Cardiac septum (tissue), 1 donor: Measurements from ENCODE around the gene OR6X1. TPM values are rescaled to one million over a fixed set of nuclear protein-coding genes. Genes with fewer than 3 reads are reported as not detected.

ENCODE experiments used
- DNase-seq: peaks from one replicate; pipeline ENCODE4 v3.0.0-alpha.2; 2020; ENCODE audit warnings: low spot score
- intact Hi-C: fragments of 100-400 bp; cut with DNase I; formaldehyde crosslinking; loops from one replicate; pipeline ENCODE4 v1.14.0; 2022
- total RNA-seq: library from RNA; stranded (reverse); fragmentation: NEBNext Ultra II Directional; extraction: Animal tissue kit (Norgen Biotek cat#: 25700); gene quantifications from one replicate; pipeline ENCODE4 v1.2.1, GENCODE V29; 2021
- donor health status: DM: no; HTN: no; CAD: no.

The OR6X1 gene
- total RNA-seq, 1 donor from 2014 or later = not detected

- intact Hi-C loops = loop anchor here (1.0 to 2.0 kb wide), 2 partner anchors 66 to 126 kb away; no protein-coding TSS in a partner anchor
- DNase-seq = no peak
Measured at GRCh38 chr11:123707206-123707605, 47.1 kb downstream of the OR6X1 start.

GRCh38 chr11:123704341-123704740 is 50.0 kb downstream of the OR6X1 start:
- intact Hi-C loops = no loop called here
- no peak for DNase-seq

Other genes with a start within 250 kb of the OR6X1 start
- 3.3 TPM for gene SCN3B, start 99.9 kb downstream of the OR6X1 start, total RNA-seq
- gene ZNF202, start 12.9 kb downstream of the OR6X1 start, total RNA-seq = 6.2 TPM
- gene OR6M1, start 51.8 kb upstream of the OR6X1 start, total RNA-seq = not detected
- not detected for gene TMEM225, start 131.2 kb upstream of the OR6X1 start, total RNA-seq
- gene OR8D4, start 147.6 kb upstream of the OR6X1 start, total RNA-seq = not detected
- not detected for gene OR4D5, start 185.1 kb upstream of the OR6X1 start, total RNA-seq
- not detected for gene OR6T1, start 189.3 kb upstream of the OR6X1 start, total RNA-seq
- not detected for gene OR10S1, start 223.3 kb upstream of the OR6X1 start, total RNA-seq
- not detected for gene OR10G6, start 240.6 kb upstream of the OR6X1 start, total RNA-seq